ENCODE measurements around the gene RBM48. TPM values are rescaled to one million over a fixed set of nuclear protein-coding genes. Genes with fewer than 3 reads are reported as not detected.

Gene RBM48
- total RNA-seq, 1 experiment from 2014 or later = 8.2 TPM

DNA sequence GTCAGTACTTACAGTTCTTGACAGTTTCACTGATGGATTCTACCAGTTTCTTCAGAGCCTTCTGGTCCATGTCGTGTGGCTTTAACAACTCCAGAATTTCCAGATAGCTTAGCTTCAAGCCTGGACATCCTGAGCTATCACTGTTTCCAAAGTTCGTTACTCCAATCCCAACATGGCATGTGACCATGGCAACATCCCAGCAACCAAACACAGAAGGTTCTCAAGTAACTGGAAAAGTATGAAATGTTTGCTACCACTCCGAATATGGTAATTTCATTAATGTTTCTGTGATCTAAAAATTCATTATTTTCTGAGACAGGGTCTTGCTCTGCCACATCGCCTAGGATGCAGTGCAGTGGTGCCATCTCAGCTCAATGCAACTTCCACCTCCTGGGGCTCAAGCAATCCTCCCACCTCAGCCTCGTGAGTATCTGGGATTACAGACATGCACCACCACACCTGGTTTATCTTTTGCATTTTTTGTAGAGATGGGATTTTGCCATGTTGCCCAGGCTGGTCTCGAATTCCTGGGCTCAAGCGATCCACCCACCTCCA is 29.3 kb downstream of the RBM48 start:
- intact Hi-C loops (cut with micrococcal nuclease) = no loop called here
- no peak overlapping the region for H3K27ac ChIP-seq (ENCODE audit: low read length)
- no peak overlapping the region for H2AFZ ChIP-seq (ENCODE audit: low read length)
- no peak overlapping the region for H3K4me3 ChIP-seq (ENCODE audit: low read length)
- H3K9ac ChIP-seq (ENCODE audit: low read length) = no peak overlapping the region
- H3F3A ChIP-seq (ENCODE audit: low read length, unreplicated experiment) = no peaks in the 10 kb centered on the region
- CTCF ChIA-PET = no interaction called here
- peaks cover 10% of the 10 kb centered on the region for H3K36me3 ChIP-seq (ENCODE audit: low read depth, low read length)
- BruUV-seq (replicated peaks) = no TSS peak
- no peaks in the 10 kb centered on the region for H3K79me2 ChIP-seq (ENCODE audit: low read length)
- POLR2A ChIA-PET (ENCODE audit: unreplicated experiment) = no interaction called here
- TF ChIP-seq EZH2 (IDR thresholded peaks at IDR 0.05; ENCODE audit: low read length, unreplicated experiment) = no peak
- no peak for TF ChIP-seq EZH2phosphoT487 (IDR thresholded peaks at IDR 0.05; ENCODE audit: borderline replicate concordance, low read length)
- TF ChIP-seq, protein P1, sequence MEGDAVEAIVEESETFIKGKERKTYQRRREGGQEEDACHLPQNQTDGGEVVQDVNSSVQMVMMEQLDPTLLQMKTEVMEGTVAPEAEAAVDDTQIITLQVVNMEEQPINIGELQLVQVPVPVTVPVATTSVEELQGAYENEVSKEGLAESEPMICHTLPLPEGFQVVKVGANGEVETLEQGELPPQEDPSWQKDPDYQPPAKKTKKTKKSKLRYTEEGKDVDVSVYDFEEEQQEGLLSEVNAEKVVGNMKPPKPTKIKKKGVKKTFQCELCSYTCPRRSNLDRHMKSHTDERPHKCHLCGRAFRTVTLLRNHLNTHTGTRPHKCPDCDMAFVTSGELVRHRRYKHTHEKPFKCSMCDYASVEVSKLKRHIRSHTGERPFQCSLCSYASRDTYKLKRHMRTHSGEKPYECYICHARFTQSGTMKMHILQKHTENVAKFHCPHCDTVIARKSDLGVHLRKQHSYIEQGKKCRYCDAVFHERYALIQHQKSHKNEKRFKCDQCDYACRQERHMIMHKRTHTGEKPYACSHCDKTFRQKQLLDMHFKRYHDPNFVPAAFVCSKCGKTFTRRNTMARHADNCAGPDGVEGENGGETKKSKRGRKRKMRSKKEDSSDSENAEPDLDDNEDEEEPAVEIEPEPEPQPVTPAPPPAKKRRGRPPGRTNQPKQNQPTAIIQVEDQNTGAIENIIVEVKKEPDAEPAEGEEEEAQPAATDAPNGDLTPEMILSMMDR (conservative IDR thresholded peaks at IDR 0.05; ENCODE audit: low read depth, low read length) = no peak
- no peak for DNase-seq
- H3K4me2 ChIP-seq (ENCODE audit: low read length) = no peak overlapping the region
- no peaks in the 10 kb centered on the region for H3K9me2 ChIP-seq (replicated peaks; ENCODE audit: low read length)
- H4K20me1 ChIP-seq (ENCODE audit: low read length) = no peaks in the 10 kb centered on the region
- H3K9me3 ChIP-seq (ENCODE audit: low read length) = no peaks in the 10 kb centered on the region
- no peak for ATAC-seq
- H3K4me1 ChIP-seq (ENCODE audit: insufficient read depth, low read length) = no peaks in the 10 kb centered on the region
- no peaks in the 10 kb centered on the region for H3K27me3 ChIP-seq (ENCODE audit: low read length)

DNA sequence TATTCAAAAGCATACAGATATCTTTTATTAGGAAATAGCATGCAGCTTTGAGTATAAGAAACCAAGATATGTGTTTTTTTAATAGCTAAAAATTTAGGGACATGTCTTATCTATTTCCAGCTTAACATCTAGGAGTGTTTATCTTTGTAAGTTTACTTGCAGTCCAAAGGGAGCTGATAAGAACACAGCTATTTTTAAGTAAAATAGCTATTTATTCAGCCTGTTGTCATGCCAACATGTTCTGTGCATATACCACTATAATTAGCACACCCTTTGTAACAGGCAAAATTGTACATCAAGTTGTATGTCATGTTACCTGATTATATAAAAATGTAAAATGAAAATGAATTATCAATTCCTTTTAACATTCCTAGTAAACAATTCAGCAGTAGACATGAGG is 32.0 kb downstream of the RBM48 start:
- intact Hi-C loops (cut with micrococcal nuclease) = no loop called here
- no peak overlapping the region for H3K4me3 ChIP-seq (ENCODE audit: low read length)
- H3K27ac ChIP-seq (ENCODE audit: low read length) = no peak overlapping the region
- no peak overlapping the region for H3K9ac ChIP-seq (ENCODE audit: low read length)
- no TSS peak for BruUV-seq (replicated peaks)
- H3F3A ChIP-seq (ENCODE audit: low read length, unreplicated experiment) = no peaks in the 10 kb centered on the region
- H3K4me1 ChIP-seq (ENCODE audit: insufficient read depth, low read length) = no peaks in the 10 kb centered on the region
- H3K27me3 ChIP-seq (ENCODE audit: low read length) = no peaks in the 10 kb centered on the region
- no peak overlapping the region for H2AFZ ChIP-seq (ENCODE audit: low read length)
- H4K20me1 ChIP-seq (ENCODE audit: low read length) = no peaks in the 10 kb centered on the region
- ATAC-seq (no peak), DNase-seq (no peak)
- no peaks in the 10 kb centered on the region for H3K9me2 ChIP-seq (replicated peaks; ENCODE audit: low read length)
- no peak for TF ChIP-seq EZH2phosphoT487 (IDR thresholded peaks at IDR 0.05; ENCODE audit: borderline replicate concordance, low read length)
- TF ChIP-seq, protein P1 (conservative IDR thresholded peaks at IDR 0.05; ENCODE audit: low read depth, low read length) = no peak
- TF ChIP-seq EZH2 (IDR thresholded peaks at IDR 0.05; ENCODE audit: low read length, unreplicated experiment) = no peak
- ChIA-PET CTCF (no interaction called here), POLR2A (ENCODE audit: unreplicated experiment) (no interaction called here)
- no peak overlapping the region for H3K4me2 ChIP-seq (ENCODE audit: low read length)
- H3K9me3 ChIP-seq (ENCODE audit: low read length) = no peaks in the 10 kb centered on the region
- no peaks in the 10 kb centered on the region for H3K79me2 ChIP-seq (ENCODE audit: low read length)
- H3K36me3 ChIP-seq (ENCODE audit: low read depth, low read length) = peaks cover 25% of the 10 kb centered on the region

DNA sequence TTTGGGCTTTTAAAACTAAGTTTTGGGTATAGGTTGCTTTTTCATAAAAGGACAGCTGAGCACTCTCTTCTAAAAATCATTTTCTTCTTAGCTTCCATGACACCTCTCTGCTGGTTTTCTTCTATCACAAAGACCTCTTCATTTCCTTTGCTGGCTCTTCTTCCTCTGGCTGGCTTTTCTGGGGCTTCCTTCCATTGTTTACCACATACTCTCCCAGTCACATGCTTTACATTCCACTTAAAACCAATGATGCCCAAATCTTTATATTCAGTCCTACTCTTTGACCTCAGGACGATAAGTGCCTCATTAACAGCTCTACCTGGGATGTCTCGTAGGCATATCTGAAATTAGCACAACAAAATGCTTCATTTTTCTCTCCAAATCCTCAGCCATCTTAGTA is 34.8 kb downstream of the RBM48 start:
- Histone ChIP-seq H3K4me1 (ENCODE audit: insufficient read depth, low read length) (no peaks in the 10 kb centered on the region), H4K20me1 (ENCODE audit: low read length) (no peaks in the 10 kb centered on the region), H3K36me3 (ENCODE audit: low read depth, low read length) (peaks cover 38% of the 10 kb centered on the region), H3K9ac (ENCODE audit: low read length) (no peak overlapping the region), H3K27me3 (ENCODE audit: low read length) (no peaks in the 10 kb centered on the region), H2AFZ (ENCODE audit: low read length) (no peak overlapping the region), H3K9me3 (ENCODE audit: low read length) (no peaks in the 10 kb centered on the region), H3K4me3 (ENCODE audit: low read length) (no peak overlapping the region), H3K27ac (ENCODE audit: low read length) (no peak overlapping the region), H3F3A (ENCODE audit: low read length, unreplicated experiment) (no peaks in the 10 kb centered on the region), H3K9me2 (replicated peaks; ENCODE audit: low read length) (no peaks in the 10 kb centered on the region), H3K79me2 (ENCODE audit: low read length) (no peaks in the 10 kb centered on the region), H3K4me2 (ENCODE audit: low read length) (no peak overlapping the region)
- DNase-seq (no peak), ATAC-seq (no peak)
- no peak for TF ChIP-seq EZH2 (IDR thresholded peaks at IDR 0.05; ENCODE audit: low read length, unreplicated experiment)
- no peak for TF ChIP-seq EZH2phosphoT487 (IDR thresholded peaks at IDR 0.05; ENCODE audit: borderline replicate concordance, low read length)
- TF ChIP-seq, protein P1 (conservative IDR thresholded peaks at IDR 0.05; ENCODE audit: low read depth, low read length) = no peak
- ChIA-PET CTCF (no interaction called here), POLR2A (ENCODE audit: unreplicated experiment) (no interaction called here)
- BruUV-seq (replicated peaks) = no TSS peak
- intact Hi-C loops (cut with micrococcal nuclease) = no loop called here

Data from PC-3 (cell line).